HG03039 (cell line): Measurements from ENCODE around the gene ARHGAP26.

ENCODE experiments used
- ATAC-seq: cut with Tn5 transposase; IDR thresholded peaks from one replicate; pipeline ENCODE4 v1.9.1; 2021; ENCODE audit warnings: mild to moderate bottlenecking, moderate library complexity; ENCODE audit not compliant: unreplicated experiment

ARHGAP26 gene

DNA sequence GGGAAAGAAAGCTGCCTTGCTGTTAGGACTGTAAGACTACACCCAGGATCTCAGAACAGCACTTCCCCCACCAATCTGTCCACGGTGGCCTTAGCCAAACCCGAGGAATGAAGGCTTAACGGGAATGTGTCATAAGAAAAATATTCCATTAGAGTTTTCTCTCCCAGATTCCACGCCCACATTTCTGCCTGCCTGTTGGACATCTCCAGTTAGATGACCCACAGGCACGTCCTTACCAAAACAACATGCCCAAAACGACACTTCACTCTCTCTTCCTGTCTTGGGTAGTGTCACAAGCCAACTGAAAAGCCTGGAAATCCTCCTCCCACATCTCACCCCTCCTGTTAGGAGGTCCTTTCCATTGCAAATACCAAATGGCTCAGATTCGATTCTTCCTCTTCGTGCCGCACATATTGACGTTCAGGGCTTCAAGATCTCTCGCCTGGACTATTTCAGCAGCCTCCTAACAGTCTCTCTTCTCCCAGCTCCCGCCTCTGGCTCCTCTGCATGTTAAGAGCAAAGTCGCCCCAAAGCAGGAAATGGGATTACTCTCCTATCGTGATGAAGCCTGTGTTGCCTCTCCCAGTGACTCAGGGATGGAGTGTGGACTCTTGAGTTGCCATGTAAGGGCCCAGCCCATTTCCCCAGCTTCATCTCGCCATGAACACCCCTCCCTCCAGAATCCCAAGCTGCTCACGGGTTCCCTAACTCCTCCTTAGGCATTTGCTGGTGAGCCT is 474.0 kb downstream of the ARHGAP26 start:
- ATAC-seq: no peak

GRCh38 chr5:143244990-143245389 is 474.8 kb downstream of the ARHGAP26 start:
- ATAC-seq: no peak

GRCh38 chr5:143245929-143246561 is 475.9 kb downstream of the ARHGAP26 start:
- no peak for ATAC-seq

- no peak for ATAC-seq
These were observed 477.1 kb downstream of the ARHGAP26 start for GRCh38 chr5:143247134-143247815.

DNA sequence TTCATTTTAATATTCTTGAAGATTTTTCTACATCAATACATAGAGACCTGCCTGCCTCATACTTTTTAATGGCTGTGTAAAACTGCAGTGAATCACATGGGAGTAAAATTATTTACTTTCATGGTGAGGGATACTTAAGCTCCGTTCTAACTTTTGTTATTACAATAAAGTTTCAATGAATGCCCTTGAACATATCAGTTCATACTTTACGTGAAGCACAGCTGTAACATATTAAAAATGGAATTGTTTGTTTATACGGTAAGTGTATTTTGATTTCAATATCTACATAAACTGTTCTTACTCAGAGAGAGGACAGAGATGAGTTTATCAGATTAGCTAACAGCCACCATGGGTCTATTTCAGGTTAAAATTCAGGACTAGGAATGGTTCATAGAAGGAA is 478.2 kb downstream of the ARHGAP26 start:
- ATAC-seq: no peak

GRCh38 chr5:143248822-143249579 is 478.8 kb downstream of the ARHGAP26 start:
- ATAC-seq: no peak

GRCh38 chr5:143249851-143250250 is 479.7 kb downstream of the ARHGAP26 start:
- ATAC-seq: no peak

GRCh38 chr5:143251190-143251589 is 481.0 kb downstream of the ARHGAP26 start:
- ATAC-seq: peak; percentile 42

DNA sequence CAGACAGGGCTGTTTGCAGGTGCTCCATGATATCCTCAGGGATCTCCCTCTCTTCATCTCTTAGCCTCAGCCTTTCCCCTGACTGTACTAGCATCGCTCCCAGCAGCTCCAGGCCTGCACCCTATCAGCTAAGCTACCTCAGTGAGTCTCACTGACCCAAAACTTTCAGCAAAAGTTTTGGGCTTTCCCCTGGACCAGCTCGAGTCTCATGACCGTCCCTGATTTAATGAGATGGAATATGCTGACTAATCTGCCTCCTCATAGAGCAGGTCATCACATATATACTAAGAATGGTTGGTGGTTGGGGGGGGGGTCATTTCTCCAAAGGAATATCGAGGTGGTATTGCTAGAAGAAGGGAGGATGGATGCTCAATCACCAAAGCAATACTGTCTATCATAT is 481.8 kb downstream of the ARHGAP26 start:
- ATAC-seq: no peak

- no peak for ATAC-seq
These were observed 484.6 kb downstream of the ARHGAP26 start for GRCh38 chr5:143254819-143255218.

DNA sequence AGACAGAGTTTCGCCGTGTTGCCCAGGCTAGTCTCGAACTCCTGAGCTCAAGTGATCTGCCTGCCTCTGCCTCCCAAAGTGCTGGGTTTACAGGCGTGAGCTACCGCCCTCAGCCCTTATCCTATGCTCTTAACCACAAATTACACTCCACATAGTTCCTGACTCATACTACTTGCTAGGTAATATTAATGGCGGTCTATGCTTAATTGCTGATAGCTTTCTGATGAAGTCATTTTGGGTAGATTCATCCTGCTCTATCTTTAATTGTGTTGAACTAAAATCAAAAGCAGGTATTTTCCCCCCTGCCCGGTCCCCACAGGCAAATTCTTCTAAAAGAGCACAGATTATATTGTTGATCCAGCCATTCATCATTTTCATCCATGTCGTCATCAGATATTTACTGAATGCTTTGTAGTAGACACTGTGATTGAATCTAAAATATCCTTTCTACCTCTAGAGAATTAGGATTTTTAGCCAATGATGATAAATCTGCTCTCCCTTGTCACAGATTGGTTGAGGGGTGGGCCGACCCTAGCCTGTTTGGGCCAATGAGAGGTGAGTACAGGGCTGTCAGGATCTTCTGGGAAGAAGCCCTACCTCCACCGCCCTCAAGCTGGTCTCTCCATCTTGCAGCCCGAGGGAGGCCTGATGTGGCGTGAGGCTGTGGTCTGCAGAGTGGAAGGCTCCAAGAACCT is 488.5 kb downstream of the ARHGAP26 start:
- no peak for ATAC-seq

- no peak for ATAC-seq
These were observed 489.1 kb downstream of the ARHGAP26 start for GRCh38 chr5:143259254-143259605.

DNA sequence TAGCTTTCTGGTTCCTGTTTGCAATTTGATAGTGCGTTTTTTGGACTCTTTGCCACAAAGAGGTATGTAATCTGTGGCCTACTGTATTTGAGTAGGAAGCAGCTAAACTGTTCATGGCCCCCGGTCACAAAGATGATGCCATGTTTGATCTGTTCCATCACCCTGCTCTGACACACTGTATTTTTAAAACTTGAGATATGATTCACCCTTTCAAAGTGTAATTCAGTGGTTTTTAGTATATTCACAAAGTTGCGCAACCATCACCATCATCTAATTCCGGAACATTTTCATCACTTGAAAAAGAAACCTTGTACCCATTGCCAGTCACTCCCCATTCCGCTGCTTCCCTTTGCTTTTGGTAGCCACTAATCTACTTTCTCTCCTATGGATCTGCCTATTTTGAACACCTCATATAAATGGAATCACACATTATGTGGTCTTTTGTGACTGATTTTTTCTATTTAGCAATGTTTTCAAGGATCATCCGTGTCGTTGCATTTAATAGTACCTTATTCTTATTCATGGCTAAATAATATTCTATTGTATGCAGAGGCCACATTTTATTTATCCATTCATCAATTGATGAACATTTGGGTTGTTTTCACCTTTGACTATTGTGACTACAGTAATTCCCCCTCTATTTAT is 491.7 kb downstream of the ARHGAP26 start:
- ATAC-seq: no peak

DNA sequence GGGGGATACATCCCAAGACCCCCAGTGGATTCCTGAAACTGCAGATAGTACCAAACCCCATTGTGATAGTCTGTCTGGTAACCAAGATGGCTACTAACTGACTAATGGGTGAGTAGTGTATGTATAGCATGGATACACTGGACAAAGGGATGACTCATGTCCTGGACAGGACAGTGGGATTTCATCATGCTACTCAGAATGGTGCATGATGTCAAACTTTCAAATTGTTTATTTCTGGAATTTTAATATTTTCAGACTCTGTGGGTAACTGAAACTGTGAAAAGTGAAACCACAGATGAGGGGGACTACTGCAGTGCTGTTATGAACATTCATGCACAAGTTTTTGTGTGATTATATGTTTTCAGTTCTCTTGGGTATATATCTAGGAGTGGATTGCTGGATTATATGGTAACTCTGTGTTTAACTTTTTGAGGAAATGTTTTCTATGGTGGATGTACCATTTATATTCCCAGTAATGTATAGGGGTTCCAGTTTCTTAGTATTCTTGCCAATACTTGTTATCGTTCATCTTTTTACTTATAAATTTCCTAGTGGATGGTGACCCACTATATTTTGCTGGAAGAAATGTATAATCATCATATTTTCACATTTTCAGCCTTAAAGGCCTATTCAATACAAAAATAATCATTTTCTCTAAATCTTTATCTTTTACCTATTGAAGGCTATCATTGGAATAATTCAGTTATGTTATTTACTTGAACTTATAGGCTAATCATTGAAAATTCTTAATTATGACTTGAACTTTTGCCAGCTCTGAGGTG is 492.4 kb downstream of the ARHGAP26 start:
- ATAC-seq: peak; percentile 75

- ATAC-seq: no peak
These were observed 493.2 kb downstream of the ARHGAP26 start for GRCh38 chr5:143263272-143263810.

- no peak for ATAC-seq
These were observed 495.8 kb downstream of the ARHGAP26 start for GRCh38 chr5:143265995-143266394.

GRCh38 chr5:143267186-143267585 is 497.0 kb downstream of the ARHGAP26 start:
- ATAC-seq: no peak

DNA sequence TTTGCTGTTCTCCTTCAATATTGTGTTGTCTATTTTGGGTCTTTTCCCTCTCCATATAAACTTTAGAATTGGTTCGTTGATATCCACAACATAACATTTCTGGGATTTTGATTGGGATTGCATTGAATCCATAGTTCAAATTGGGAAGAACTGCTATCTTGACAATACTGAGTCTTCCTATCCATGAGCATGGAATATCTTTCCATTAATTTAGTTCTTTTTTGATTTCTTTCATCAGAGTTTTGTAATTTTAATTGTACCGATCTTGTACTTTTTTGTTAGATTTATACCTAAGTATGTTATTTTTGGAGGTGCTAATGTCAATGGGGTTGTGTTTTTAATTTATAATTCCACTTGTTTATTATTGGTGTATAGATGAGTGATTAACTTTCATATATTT is 498.2 kb downstream of the ARHGAP26 start:
- ATAC-seq: no peak

DNA sequence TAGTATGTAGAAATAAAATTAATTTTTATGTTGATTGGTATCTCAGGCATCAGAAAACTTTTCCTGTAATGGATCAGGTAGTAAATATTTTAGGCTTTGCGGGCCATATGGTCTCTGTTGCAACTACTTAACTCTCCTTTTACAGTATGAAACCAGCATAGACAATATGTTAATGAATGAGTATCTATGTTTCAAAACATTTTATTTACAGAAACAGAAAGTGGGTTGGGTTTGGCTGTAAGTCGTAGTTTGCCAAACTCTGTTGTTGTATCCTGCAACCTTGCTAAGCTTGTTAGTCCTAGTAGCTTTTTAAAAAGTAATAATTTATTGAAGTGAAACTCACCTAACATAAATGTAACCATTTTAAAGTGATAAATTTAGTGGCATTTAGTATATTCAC is 501.3 kb downstream of the ARHGAP26 start:
- ATAC-seq: no peak
